HL-60/S4 treated with retinoic acid at 250 ng/mL for 4 days and 3 days (cell line): ENCODE data around the gene TRIM68.

Experiments used
- in situ Hi-C: fragments of 300-500 bp; cut with MboI; formaldehyde crosslinking; loops from 2 replicates; pipeline ENCODE4 v1.7.0; 2022; ENCODE audit warnings: low sequenced_read_pairs

The TRIM68 gene

DNA sequence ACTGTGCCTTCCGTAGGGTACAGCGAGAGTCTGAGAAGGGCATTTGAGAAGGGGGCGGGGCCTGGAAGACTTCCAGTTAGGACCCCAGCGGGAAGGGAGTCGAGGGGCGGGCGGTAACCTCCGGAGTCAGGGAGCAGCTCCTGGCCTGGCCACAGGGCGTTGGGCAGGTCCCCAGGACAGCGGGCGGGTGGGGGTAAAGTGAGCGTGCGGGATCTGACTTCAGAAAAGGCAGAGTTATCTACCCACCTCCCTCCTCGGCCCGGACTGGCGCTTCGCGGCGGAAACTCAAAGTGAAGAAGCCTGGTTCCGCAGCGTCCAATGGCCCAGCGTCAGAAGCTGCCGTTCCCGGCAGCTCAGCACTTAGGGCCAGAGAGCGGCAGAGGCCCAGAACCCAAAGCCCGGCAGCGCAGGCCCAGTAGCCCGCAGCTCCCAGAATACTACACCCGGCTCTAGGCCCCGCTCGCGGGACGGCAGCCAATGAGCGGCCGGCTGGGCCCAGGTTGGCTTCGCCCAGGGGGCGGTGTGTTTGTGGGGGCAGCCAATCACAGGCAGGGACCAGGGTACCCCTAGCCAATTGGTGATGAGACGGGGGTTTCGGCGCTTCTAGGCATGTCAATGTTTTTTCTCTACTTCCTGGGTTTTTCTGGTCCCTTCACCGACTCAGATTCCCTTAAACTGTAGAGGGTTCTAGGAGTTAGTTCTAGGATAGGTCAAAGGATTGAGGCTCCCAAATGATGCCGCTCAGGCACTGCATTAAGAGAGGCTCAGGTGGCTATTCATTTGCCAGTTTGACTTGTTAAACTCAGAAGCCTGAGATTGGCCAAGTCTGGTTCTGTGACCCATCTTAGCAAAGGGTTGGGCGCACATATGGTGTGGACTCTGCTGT lies at the start of gene TRIM68:
Gene TRIM68 (minus strand): TSS at position 451 of the 886 bp plus-strand sequence. CDS start 2,727 bp downstream, outside the sequence.
- in situ Hi-C loops: no loop called here

DNA sequence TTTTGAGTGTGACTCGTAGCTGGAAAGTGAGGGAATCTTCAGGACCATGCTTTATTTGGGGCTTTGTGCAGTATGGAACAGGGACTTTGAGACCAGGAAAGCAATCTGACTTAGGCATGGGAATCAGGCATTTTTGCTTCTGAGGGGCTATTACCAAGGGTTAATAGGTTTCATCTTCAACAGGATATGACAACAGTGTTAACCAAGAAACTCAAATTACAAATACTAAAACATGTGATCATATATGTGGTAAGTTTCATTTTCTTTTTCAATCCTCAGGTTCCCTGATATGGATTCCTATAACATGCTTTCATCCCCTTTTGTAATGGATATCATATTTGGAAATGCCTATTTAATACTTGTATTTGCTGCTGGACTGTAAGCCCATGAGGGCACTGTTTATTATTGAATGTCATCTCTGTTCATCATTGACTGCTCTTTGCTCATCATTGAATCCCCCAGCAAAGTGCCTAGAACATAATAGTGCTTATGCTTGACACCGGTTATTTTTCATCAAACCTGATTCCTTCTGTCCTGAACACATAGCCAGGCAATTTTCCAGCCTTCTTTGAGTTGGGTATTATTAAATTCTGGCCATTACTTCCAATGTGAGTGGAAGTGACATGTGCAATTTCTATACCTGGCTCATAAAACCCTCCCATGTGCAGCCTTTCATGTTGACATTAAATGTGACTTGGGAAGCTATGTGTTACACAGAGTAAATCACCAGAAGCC lies 46.8 kb upstream of the TRIM68 start:
- in situ Hi-C loops: no loop called here

GRCh38 chr11:4647766-4648165 lies 39.7 kb upstream of the TRIM68 start:
- in situ Hi-C loops: no loop called here

GRCh38 chr11:4645974-4646373 lies 37.9 kb upstream of the TRIM68 start:
- in situ Hi-C loops: no loop called here

GRCh38 chr11:4644233-4644632 lies 36.2 kb upstream of the TRIM68 start:
- in situ Hi-C loops: no loop called here

GRCh38 chr11:4643682-4644081 lies 35.7 kb upstream of the TRIM68 start, which contains the start of gene OR51E1:
OR51E1 (plus strand) TSS chr11:4643982; CDS start chr11:4652527, 8,545 bp downstream.
- in situ Hi-C loops: no loop called here

DNA sequence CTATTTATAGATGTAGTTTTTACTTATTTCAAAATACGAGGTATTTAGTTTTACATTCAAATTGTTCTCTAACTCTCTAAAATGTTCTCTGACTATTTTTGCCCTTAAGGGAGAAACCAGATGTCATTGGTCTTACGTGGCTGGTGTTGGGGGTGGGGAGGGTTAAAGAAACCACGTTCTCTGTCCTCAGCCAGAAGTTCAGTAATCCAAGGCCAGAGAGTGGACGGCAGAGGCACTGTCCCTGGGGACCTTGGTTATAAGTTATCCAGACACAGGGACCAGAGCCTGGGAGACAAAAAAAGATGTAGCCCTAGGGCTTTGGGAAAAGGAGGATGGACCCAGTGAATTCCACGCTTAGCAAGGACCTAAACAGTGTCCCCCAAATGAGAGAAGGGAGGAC lies 35.0 kb upstream of the TRIM68 start:
- in situ Hi-C loops: no loop called here

GRCh38 chr11:4642043-4642442 lies 34.0 kb upstream of the TRIM68 start:
- in situ Hi-C loops: no loop called here

- in situ Hi-C loops: no loop called here
These were observed 33.5 kb upstream of the TRIM68 start for GRCh38 chr11:4641501-4641900.

- in situ Hi-C loops: no loop called here
These were observed 31.9 kb upstream of the TRIM68 start for GRCh38 chr11:4639931-4640330.

GRCh38 chr11:4637662-4638047 lies 29.6 kb upstream of the TRIM68 start:
- in situ Hi-C loops: no loop called here

- in situ Hi-C loops: no loop called here
These were observed 29.1 kb upstream of the TRIM68 start, which contains the start of gene OR51D1 for GRCh38 chr11:4636962-4637661. OR51D1 (plus strand) TSS chr11:4637477; CDS start chr11:4639791, 2,314 bp downstream.

- in situ Hi-C loops: no loop called here
These were observed 28.1 kb upstream of the TRIM68 start for GRCh38 chr11:4636136-4636535.

DNA sequence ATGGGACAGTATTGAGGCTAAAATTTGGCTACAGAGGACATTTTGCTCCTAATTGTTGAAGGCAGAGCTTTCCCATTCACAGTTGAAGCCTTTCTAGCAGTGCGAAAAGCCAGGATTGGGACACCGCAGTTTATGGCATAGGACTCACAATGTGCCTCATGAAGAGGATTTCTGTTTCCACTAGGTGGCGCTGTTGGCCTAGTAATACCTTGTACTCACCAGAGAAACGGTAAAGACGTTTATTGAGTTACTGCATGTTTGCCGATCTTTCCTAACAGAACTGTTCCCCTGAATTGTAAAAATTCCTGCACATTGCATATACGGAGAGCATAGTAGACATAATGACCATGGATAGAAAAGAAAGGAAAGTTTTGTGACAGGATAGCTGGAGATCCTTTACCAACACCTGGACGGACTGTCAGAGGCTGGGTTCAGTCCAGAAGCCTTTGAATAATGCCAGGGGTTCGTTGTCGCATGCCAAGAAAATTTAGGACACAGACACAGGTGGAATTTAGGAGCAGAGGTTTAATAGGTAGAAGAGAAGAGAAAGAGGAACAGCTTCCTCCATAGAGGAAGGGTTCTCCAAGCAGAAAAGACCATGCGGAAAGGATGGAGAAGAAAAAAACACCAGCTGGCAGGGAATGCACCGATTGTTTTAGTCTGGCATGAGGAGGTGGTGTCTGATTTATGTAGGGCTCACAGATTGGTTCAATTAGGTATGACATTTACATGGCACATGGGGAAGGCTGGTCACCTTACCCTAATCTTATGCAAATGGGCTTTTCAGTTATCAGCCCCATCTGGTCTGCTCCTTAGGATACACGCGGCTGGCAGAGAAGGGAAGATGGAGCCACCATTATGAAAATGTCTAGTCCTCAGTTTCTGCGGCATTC lies 18.4 kb upstream of the TRIM68 start:
- in situ Hi-C loops: no loop called here

DNA sequence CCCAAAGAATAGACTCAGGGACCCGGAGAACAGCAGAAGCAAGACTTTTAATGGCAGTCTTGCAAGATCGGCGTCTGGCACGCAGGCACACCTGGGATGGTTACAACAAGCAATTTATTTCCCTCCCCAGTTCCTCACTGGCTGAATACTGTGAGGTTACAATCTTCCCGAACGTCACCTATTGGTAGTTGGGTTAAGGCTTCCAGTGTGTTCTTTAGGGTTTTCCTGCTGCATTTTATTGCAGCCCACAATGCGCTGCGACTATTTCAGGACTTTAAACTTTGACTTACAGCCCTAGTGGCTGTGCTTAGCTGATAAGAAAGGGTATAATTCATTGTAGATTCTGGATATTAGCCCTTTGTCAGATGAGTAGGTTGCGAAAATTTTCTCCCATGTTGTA lies 11.5 kb upstream of the TRIM68 start:
- in situ Hi-C loops: no loop called here

- in situ Hi-C loops: no loop called here
These were observed 7.9 kb upstream of the TRIM68 start for GRCh38 chr11:4615856-4616444.

DNA sequence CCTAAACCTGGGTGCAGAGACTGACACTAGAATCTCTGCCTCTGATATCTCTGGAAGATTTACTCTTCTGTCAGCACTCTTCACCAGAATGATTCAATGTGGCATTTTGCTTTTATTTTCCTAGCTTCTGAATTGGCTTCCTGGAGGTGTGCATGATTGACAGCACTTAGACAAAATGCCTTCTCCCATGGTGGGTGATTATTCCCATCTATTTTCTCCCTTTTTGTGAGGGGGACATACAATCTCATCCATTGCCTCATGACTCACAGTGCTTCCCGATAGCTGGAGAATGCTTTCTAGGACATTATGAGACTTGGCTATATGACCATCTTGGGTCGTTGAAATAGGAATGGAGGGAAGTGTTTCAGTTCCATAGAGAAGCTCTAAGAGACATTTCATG lies 4.0 kb upstream of the TRIM68 start:
- in situ Hi-C loops: no loop called here

- in situ Hi-C loops: no loop called here
These were observed 2.4 kb upstream of the TRIM68 start for GRCh38 chr11:4610258-4610935.

DNA sequence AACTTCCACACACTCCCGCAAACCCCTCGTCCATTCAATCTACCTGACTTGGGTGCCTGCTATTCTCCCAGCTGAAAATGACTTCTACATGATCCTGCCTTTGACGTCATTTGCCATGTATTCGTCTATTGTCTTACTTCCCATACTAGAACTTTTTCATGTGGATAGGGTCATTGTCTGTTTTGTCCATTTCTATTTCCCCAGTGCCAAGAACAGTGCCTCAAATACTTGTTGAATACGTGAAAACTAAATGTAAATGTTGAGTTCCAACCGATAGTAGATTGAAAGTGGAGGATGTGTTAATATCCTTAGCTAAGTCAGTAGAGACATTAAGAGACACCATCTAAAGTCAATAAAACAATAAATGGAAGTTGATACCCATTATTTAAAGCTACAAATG lies 935 bp downstream of the TRIM68 start:
- in situ Hi-C loops: no loop called here
